Mammary epithelial cell (primary cell): ENCODE measurements around the gene UMODL1.

Source experiments
- EZH2 ChIP-seq: IDR thresholded peaks from 2 replicates; pipeline ENCODE4 v1.6.1; 2012; ENCODE audit warnings: low read length, inconsistent platforms, borderline replicate concordance
- TF ChIP-seq, protein P1 (sequence below), 2 donors: IDR thresholded peaks in 1 of 2; conservative IDR thresholded peaks in 1 of 2; 2 replicates each; pipeline ENCODE4 v1.5.1; 2011 to 2012; ENCODE audit warnings: inconsistent platforms in 2 of 2, low read length in 2 of 2, mild to moderate bottlenecking in 2 of 2, control low read depth in 1 of 2, low read depth in 1 of 2; ENCODE audit not compliant: insufficient read depth in 1 of 2; ENCODE audit errors: extremely low read depth in 1 of 2

GRCh38 chr21:42124081-42124480 lies 53.0 kb downstream of the UMODL1 start:
- TF ChIP-seq, protein P1, sequence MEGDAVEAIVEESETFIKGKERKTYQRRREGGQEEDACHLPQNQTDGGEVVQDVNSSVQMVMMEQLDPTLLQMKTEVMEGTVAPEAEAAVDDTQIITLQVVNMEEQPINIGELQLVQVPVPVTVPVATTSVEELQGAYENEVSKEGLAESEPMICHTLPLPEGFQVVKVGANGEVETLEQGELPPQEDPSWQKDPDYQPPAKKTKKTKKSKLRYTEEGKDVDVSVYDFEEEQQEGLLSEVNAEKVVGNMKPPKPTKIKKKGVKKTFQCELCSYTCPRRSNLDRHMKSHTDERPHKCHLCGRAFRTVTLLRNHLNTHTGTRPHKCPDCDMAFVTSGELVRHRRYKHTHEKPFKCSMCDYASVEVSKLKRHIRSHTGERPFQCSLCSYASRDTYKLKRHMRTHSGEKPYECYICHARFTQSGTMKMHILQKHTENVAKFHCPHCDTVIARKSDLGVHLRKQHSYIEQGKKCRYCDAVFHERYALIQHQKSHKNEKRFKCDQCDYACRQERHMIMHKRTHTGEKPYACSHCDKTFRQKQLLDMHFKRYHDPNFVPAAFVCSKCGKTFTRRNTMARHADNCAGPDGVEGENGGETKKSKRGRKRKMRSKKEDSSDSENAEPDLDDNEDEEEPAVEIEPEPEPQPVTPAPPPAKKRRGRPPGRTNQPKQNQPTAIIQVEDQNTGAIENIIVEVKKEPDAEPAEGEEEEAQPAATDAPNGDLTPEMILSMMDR (conservative IDR thresholded peaks at IDR 0.05 in 1 of 2, IDR thresholded peaks at IDR 0.05 in 1 of 2; ENCODE audit: extremely low read depth in 1 of 2, insufficient read depth in 1 of 2, low read depth in 1 of 2, low read length in 2 of 2) = no peak
- no peak for TF ChIP-seq EZH2
